Endothelial cell (in vitro differentiated cells): ENCODE data around the gene MYBPC1. TPM values are rescaled to one million over a fixed set of nuclear protein-coding genes. Genes with fewer than 3 reads are reported as not detected.

Experiments used
- DNase-seq: peaks from one replicate; pipeline ENCODE4 v3.0.0; 2021; ENCODE audit warnings: low spot score
- H3K27ac Mint-ChIP-seq: one replicate; pipeline ENCODE4 v1.8.0; 2021; ENCODE audit warnings: mixed read lengths, inconsistent platforms; ENCODE audit not compliant: unreplicated experiment
- H3K27me3 Mint-ChIP-seq: one replicate; pipeline ENCODE4 v1.8.0; 2021; ENCODE audit warnings: mild to moderate bottlenecking, moderate library complexity, mixed read lengths, inconsistent platforms; ENCODE audit not compliant: unreplicated experiment
- H3K36me3 Mint-ChIP-seq: one replicate; pipeline ENCODE4 v1.8.0; 2021; ENCODE audit warnings: mild to moderate bottlenecking, low read depth, mixed read lengths, inconsistent platforms; ENCODE audit not compliant: unreplicated experiment
- H3K4me1 Mint-ChIP-seq: one replicate; pipeline ENCODE4 v1.8.0; 2021; ENCODE audit warnings: mild to moderate bottlenecking, mixed read lengths, inconsistent platforms; ENCODE audit not compliant: unreplicated experiment
- H3K4me3 Mint-ChIP-seq: one replicate; pipeline ENCODE4 v1.8.0; 2021; ENCODE audit warnings: mild to moderate bottlenecking, mixed read lengths, inconsistent platforms; ENCODE audit not compliant: unreplicated experiment
- H3K9me3 Mint-ChIP-seq: one replicate; pipeline ENCODE4 v1.8.0; 2021; ENCODE audit warnings: mixed read lengths, inconsistent platforms; ENCODE audit not compliant: unreplicated experiment
- total RNA-seq: library from RNA; stranded (reverse); fragmentation: NEBNext Ultra II Directional; extraction: Animal tissue kit (Norgen Biotek cat#: 25700); gene quantifications from one replicate; pipeline ENCODE4 v1.2.1, GENCODE V29; 2021; ENCODE audit not compliant: unreplicated experiment
- TF ChIP-seq, protein P1 (sequence below): fragments of 200-600 bp; sonication (generic); IDR thresholded peaks from one replicate; pipeline ENCODE4 v1.5.0; 2021; ENCODE audit warnings: antibody characterized with exemption; ENCODE audit not compliant: unreplicated experiment

Gene MYBPC1
- total RNA-seq, 1 donor from 2014 or later: not detected

DNA sequence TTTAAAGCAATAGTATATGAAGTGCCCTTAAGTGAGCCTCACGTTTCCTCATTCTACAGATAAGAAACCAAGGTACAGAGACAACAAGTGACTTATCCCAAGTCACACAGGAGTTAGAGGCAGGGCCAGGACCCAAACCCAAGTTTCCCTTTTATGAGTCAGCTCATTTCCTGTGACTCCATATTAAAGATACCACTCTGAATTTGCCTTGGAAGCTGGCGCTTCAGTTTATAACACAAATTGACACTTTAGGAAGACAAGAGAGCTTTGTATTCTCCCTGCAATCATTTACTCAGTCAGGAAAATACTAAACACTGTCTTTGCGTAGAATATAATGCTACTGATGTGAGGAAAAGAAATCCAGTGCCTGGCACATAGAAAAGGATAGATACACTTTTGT is 43.2 kb downstream of the MYBPC1 start:
- Mint-ChIP-seq H3K4me1 (peaks cover 3% of the 10 kb centered on the region), H3K36me3 (no peaks in the 10 kb centered on the region), H3K4me3 (no peak overlapping the region), H3K27ac (no peak overlapping the region), H3K9me3 (no peaks in the 10 kb centered on the region), H3K27me3 (peaks cover 2% of the 10 kb centered on the region)
- TF ChIP-seq, protein P1, sequence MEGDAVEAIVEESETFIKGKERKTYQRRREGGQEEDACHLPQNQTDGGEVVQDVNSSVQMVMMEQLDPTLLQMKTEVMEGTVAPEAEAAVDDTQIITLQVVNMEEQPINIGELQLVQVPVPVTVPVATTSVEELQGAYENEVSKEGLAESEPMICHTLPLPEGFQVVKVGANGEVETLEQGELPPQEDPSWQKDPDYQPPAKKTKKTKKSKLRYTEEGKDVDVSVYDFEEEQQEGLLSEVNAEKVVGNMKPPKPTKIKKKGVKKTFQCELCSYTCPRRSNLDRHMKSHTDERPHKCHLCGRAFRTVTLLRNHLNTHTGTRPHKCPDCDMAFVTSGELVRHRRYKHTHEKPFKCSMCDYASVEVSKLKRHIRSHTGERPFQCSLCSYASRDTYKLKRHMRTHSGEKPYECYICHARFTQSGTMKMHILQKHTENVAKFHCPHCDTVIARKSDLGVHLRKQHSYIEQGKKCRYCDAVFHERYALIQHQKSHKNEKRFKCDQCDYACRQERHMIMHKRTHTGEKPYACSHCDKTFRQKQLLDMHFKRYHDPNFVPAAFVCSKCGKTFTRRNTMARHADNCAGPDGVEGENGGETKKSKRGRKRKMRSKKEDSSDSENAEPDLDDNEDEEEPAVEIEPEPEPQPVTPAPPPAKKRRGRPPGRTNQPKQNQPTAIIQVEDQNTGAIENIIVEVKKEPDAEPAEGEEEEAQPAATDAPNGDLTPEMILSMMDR: no peak
- DNase-seq: no peak

DNA sequence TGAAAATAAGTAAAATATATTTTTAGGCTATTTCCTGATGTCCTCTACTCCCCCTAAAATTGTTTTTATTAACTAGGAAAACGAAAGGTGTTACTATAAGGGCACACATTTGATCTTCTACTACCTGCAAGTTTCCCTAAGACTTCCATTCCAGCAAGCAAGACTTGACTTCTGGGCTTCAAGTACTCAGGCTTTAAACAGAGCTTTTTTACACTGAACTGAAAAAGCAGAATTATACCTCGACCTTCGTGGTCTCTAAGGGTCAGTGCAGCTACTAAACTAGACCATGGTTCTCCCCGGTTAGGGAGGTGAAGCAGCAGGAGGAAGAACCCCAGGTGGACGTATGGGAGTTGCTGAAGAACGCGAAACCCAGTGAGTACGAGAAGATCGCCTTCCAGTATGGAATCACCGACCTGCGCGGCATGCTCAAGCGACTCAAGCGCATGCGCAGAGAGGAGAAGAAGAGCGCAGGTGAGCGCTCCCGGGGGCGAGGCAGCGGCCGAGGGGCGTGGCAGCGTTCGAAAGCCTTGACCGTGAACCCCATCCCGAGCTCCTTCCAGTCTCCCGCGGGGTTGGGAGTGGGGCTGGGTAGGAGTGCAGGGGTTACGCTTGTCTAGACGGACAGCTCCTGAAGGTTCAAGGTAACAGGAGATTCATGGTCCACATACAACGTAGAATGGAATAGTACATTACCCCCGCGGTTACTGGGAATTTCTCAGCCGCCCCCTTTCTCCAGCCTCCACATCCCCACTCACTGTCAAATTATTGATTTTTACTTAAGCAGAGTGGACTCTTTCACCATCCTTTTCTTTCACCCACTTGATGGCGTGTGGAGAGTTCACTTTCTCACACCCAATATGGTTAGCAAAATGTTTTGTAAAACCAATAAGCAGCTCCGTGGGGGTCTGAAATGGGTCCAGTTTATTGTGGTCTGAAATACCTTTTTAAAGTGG is 47.6 kb downstream of the MYBPC1 start:
- TF ChIP-seq, protein P1: no peak
- H3K36me3 Mint-ChIP-seq: no peaks in the 10 kb centered on the region
- H3K27ac Mint-ChIP-seq: no peak overlapping the region
- no peaks in the 10 kb centered on the region for H3K9me3 Mint-ChIP-seq
- H3K4me3 Mint-ChIP-seq: peak overlapping the region; percentile 48
- no peaks in the 10 kb centered on the region for H3K27me3 Mint-ChIP-seq
- peak; percentile 19 for DNase-seq
- peaks cover 3% of the 10 kb centered on the region for H3K4me1 Mint-ChIP-seq

DNA sequence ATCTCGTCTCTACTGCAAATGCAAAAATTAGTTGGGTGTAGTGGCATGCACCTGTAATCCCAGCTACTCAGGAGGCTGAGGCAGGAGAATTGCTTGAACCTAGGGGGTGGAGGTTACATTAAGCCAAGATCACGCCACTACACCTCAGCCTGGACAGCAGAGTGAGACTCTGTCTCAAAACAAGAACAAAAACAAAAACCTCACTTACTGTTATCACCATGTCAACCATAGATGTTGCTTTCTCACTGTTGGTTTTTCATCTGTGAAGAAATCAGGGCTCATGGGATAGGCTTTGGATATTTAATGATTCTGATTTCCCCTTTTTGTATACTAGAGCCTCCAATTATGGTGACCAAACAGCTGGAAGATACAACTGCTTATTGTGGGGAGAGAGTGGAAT is 52.9 kb downstream of the MYBPC1 start:
- TF ChIP-seq, protein P1: no peak
- Mint-ChIP-seq H3K4me1 (no peaks in the 10 kb centered on the region), H3K36me3 (no peaks in the 10 kb centered on the region), H3K27ac (no peak overlapping the region), H3K9me3 (no peaks in the 10 kb centered on the region), H3K4me3 (no peak overlapping the region), H3K27me3 (no peaks in the 10 kb centered on the region)
- no peak for DNase-seq

DNA sequence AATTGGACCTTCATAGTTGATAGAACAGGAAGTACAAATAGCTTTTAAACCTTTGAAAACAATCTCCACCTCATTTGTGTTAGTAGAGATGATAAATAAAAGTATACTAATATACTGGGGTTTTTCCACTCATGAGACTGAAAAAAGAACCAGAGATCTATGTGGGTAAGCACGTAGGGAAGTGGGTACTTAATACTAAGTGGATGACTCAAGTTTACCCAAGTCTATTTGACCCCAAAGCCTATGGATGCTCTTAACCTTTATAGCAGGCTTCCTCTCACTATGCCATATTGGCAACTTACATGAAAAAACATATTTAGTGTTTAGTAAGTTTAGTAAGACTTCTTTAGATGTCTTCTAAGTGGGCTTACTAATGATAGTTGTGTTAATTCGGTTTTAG is 53.4 kb downstream of the MYBPC1 start:
- Mint-ChIP-seq H3K27me3 (no peaks in the 10 kb centered on the region), H3K27ac (no peak overlapping the region), H3K9me3 (no peaks in the 10 kb centered on the region), H3K4me3 (no peak overlapping the region), H3K4me1 (no peaks in the 10 kb centered on the region), H3K36me3 (no peaks in the 10 kb centered on the region)
- no peak for DNase-seq
- TF ChIP-seq, protein P1: no peak
